ENCODE results near the gene CASP7.

Gene CASP7

DNA sequence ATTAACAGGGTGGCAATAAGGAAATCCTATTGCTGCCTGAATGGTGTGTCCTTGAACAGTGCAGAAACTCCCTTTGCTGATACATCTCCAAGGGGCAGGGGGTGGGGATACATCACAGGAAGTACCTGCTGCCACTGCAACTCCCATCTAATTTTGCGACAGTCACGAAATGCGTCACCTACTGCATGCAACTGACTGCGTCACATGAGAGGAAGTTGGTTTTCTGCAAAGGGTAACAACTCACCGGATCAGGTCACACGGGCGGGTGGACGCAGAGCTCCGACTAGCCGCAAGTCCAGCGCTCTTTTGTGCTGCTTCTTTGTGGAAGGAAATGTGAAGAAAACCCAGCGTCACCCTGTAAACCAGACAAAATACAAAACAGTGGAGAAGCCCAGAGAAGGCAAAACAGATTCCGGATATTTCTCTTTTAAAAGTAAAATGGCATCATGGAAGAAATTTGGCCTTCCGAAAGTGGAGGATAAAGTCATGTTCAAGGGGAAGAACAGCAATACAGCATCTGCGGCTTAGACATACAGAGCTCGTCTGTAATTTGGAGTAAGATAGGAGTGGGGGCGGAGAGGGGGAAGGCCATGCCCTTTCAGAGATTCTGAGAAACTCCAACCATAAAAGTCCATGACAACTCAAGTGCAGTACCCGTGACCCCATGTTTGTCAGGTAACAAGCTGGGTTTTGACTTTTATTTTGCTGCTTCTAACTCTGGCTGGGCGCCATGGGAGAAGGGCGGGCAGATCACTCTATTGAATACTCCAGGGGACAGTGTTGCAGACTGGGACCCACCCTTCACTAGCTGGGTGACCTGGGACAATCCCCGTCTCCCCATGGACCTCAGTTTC is 39.5 kb downstream of the CASP7 start:
- TF ChIP-seq, protein P1, sequence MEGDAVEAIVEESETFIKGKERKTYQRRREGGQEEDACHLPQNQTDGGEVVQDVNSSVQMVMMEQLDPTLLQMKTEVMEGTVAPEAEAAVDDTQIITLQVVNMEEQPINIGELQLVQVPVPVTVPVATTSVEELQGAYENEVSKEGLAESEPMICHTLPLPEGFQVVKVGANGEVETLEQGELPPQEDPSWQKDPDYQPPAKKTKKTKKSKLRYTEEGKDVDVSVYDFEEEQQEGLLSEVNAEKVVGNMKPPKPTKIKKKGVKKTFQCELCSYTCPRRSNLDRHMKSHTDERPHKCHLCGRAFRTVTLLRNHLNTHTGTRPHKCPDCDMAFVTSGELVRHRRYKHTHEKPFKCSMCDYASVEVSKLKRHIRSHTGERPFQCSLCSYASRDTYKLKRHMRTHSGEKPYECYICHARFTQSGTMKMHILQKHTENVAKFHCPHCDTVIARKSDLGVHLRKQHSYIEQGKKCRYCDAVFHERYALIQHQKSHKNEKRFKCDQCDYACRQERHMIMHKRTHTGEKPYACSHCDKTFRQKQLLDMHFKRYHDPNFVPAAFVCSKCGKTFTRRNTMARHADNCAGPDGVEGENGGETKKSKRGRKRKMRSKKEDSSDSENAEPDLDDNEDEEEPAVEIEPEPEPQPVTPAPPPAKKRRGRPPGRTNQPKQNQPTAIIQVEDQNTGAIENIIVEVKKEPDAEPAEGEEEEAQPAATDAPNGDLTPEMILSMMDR (IDR thresholded peaks at IDR 0.05; ENCODE audit: insufficient read depth, low read depth, low read length, missing control alignments) = no peak
- no peak overlapping the region for H3K4me3 ChIP-seq (ENCODE audit: low read length)
- DNase-seq (ENCODE audit: low read depth) = no peak

DNA sequence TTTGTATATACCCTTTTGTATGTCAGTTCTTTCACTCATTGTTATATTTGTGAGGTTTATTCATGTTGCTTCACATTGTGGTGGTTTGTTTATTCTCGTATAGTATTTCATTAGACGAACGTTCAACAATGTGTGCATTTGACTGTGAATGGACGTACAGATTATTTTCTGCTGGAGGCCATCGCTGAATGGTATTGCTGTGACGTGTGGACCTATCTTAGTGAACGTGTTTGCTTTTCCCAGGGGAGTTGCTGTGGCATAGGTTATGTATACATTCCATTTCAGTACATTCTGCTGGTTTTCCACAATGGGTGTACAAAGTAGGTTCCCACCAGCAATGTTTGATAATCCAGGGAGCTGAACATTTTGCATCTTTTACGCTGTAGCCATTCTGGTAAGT is 40.7 kb downstream of the CASP7 start:
- DNase-seq (ENCODE audit: low read depth) = no peak
- H3K4me3 ChIP-seq (ENCODE audit: low read length) = no peak overlapping the region
- TF ChIP-seq, protein P1 (IDR thresholded peaks at IDR 0.05; ENCODE audit: insufficient read depth, low read depth, low read length, missing control alignments) = no peak

DNA sequence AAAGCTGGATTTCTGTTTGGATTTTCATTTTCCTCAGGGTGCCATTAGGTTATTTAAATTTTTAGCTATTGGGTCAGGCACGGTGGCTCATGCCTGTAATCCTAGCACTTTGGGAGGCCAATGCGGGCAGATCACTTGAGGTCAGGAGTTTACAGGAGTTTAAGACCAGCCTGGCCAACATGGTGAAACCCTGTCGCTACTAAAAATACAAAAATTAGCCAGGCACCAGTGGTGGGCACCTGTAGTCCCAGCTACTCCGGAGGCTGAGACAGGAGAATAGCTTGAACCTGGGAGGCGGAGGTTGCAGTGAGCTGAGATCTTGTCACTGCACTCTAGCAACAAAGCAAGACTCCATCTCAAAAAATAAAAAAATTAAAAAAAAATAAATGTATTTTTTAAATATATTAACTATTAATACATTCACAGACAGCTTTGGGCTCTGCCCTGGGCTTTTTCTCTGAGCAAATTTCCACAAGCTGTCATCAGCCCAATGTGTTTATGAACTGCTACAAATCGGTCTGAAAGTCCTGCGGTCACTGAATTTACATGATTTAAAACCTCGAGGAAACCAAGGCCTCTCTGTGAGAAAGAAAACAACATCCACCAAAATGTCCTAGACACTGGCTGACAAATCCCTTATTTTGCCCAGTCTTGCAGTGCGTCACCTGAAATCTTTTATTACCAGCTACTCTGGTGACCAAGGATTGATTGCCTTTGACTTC is 52.6 kb downstream of the CASP7 start:
- H3K4me3 ChIP-seq (ENCODE audit: low read length) = no peak overlapping the region
- DNase-seq (ENCODE audit: low read depth) = no peak
- TF ChIP-seq, protein P1 (IDR thresholded peaks at IDR 0.05; ENCODE audit: insufficient read depth, low read depth, low read length, missing control alignments) = no peak

DNA sequence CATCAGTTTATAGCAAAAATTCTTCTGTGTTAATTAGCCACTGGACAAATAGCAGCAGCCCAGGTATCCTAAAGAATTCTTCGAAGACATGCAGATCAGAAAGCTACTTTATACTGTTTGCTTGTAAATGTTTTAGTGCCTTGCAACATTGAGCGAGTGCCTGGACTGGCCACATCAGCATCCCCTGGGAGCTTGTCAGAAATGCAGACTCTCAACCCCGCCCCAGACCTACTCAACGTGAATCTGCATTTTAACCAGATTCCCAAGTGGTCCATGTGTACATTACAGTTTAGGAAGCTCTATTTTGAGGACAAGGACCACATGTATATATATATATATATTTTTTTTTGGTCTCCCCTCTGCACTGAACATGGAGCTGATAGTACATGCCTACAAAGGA is 53.3 kb downstream of the CASP7 start:
- TF ChIP-seq, protein P1 (IDR thresholded peaks at IDR 0.05; ENCODE audit: insufficient read depth, low read depth, low read length, missing control alignments) = no peak
- no peak overlapping the region for H3K4me3 ChIP-seq (ENCODE audit: low read length)
- DNase-seq (ENCODE audit: low read depth) = no peak

DNA sequence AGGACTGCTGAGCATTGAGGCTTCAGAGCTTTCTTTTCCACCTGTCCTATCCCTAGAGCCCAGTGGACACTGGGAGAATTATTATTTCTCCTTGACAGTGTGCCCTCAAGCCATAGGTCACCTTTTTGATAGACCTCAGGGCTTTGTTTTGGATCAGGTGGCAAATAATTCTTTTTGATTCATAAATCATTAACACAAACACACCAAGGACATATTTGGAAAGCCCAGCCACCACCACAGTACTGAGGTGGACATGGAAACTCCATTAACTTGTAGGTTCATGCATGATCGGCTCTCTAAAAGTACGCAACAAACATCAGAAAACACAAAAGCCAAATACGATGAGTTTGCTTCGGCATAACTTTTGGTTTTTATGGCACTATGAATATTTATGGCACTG is 53.9 kb downstream of the CASP7 start:
- TF ChIP-seq, protein P1 (IDR thresholded peaks at IDR 0.05; ENCODE audit: insufficient read depth, low read depth, low read length, missing control alignments) = no peak
- H3K4me3 ChIP-seq (ENCODE audit: low read length) = no peak overlapping the region
- DNase-seq (ENCODE audit: low read depth) = no peak

DNA sequence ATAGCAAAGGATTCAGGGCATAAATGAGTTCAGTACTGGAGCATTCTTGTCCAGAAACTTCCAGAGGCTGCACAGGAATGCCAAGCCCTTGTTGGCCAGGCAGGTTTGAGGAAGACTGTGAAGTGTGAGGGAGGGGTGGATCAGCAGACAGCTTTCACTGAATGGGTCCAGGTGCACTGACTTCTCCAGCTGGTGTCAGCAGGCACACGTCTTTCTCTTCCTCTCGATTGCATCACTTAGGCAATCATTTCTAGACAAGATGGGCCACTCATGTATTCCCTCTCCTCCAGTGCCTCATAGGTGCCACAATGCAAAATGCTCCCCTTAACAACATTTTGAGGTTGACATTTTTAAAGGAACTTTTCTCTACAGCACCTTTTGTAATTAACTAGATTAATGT is 56.2 kb downstream of the CASP7 start:
- peak; percentile 49 for DNase-seq (ENCODE audit: low read depth)

More for the DNA sequence above, 56.2 kb downstream of the CASP7 start:
- TF ChIP-seq, protein P1 (IDR thresholded peaks at IDR 0.05; ENCODE audit: insufficient read depth, low read depth, low read length, missing control alignments) = no peak
- H3K4me3 ChIP-seq (ENCODE audit: low read length) = no peak overlapping the region
